ENCODE results near the gene FEZF1. TPM values are rescaled to one million over a fixed set of nuclear protein-coding genes. Genes with fewer than 3 reads are reported as not detected.

The FEZF1 gene
- polyA plus RNA-seq, 1 donor from 2014 or later, result 1.1 TPM

- TF ChIP-seq TAF1 (IDR thresholded peaks at IDR 0.05; ENCODE audit: low read depth), result no peak
- TF ChIP-seq POLR2AphosphoS5 (IDR thresholded peaks at IDR 0.05), result no peak
- TF ChIP-seq CTCF (IDR thresholded peaks at IDR 0.05; ENCODE audit: poor library complexity, severe bottlenecking), result no peak
- TF ChIP-seq EP300 (conservative IDR thresholded peaks at IDR 0.05; ENCODE audit: poor library complexity, severe bottlenecking), result no peak
- no peak for TF ChIP-seq RAD21 (conservative IDR thresholded peaks at IDR 0.05)
- no peak for TF ChIP-seq EZH2 (IDR thresholded peaks at IDR 0.05; ENCODE audit: borderline replicate concordance, insufficient read depth, low read length, poor library complexity, severe bottlenecking)
- no peak for TF ChIP-seq REST (IDR thresholded peaks at IDR 0.05; ENCODE audit: borderline replicate concordance)
- TF ChIP-seq SMC3 (conservative IDR thresholded peaks at IDR 0.05; ENCODE audit: poor library complexity), result no peak
- TF ChIP-seq MXI1 (conservative IDR thresholded peaks at IDR 0.05; ENCODE audit: poor library complexity, severe bottlenecking), result no peak
- Histone ChIP-seq H4K20me1 (ENCODE audit: insufficient read depth) (no peaks in the 10 kb centered on the region), H3K4me2 (ENCODE audit: low read length) (no peak overlapping the region), H3K79me2 (replicated peaks; ENCODE audit: insufficient read depth, low read length) (no peaks in the 10 kb centered on the region), H3K36me3 (ENCODE audit: insufficient read depth, low read length) (no peaks in the 10 kb centered on the region), H3K9me3 (ENCODE audit: low read length) (no peaks in the 10 kb centered on the region), H3K27ac (ENCODE audit: low read length) (no peak overlapping the region), H3K27me3 (ENCODE audit: insufficient read depth, low read depth, low read length) (no peaks in the 10 kb centered on the region), H3K9ac (ENCODE audit: low read length) (no peak overlapping the region), H3K9me2 (ENCODE audit: insufficient read depth, low read length) (no peaks in the 10 kb centered on the region), H3F3A (ENCODE audit: insufficient read depth, low read length, poor library complexity, severe bottlenecking) (no peaks in the 10 kb centered on the region), H2AFZ (ENCODE audit: low read depth, low read length) (no peak overlapping the region), H3K4me3 (ENCODE audit: low read length) (no peak overlapping the region)
Observed at GRCh38 chr7:122339145-122339904, 34.8 kb upstream of the FEZF1 start.

- Histone ChIP-seq H3K4me3 (ENCODE audit: low read length) (no peak overlapping the region), H3K9ac (ENCODE audit: low read length) (no peak overlapping the region), H3K4me2 (ENCODE audit: low read length) (no peak overlapping the region), H4K20me1 (ENCODE audit: insufficient read depth) (no peaks in the 10 kb centered on the region), H3F3A (ENCODE audit: insufficient read depth, low read length, poor library complexity, severe bottlenecking) (no peaks in the 10 kb centered on the region), H3K79me2 (replicated peaks; ENCODE audit: insufficient read depth, low read length) (no peaks in the 10 kb centered on the region), H3K36me3 (ENCODE audit: insufficient read depth, low read length) (no peaks in the 10 kb centered on the region), H3K9me3 (ENCODE audit: low read length) (no peaks in the 10 kb centered on the region), H3K9me2 (ENCODE audit: insufficient read depth, low read length) (no peaks in the 10 kb centered on the region), H2AFZ (ENCODE audit: low read depth, low read length) (no peak overlapping the region), H3K27me3 (ENCODE audit: insufficient read depth, low read depth, low read length) (no peaks in the 10 kb centered on the region), H3K27ac (ENCODE audit: low read length) (no peak overlapping the region)
- no peak for TF ChIP-seq POLR2AphosphoS5 (IDR thresholded peaks at IDR 0.05)
- TF ChIP-seq CTCF (IDR thresholded peaks at IDR 0.05; ENCODE audit: poor library complexity, severe bottlenecking), result no peak
- TF ChIP-seq SMC3 (conservative IDR thresholded peaks at IDR 0.05; ENCODE audit: poor library complexity), result no peak
- TF ChIP-seq REST (IDR thresholded peaks at IDR 0.05; ENCODE audit: borderline replicate concordance), result no peak
- no peak for TF ChIP-seq MXI1 (conservative IDR thresholded peaks at IDR 0.05; ENCODE audit: poor library complexity, severe bottlenecking)
- TF ChIP-seq TAF1 (IDR thresholded peaks at IDR 0.05; ENCODE audit: low read depth), result no peak
- no peak for TF ChIP-seq RAD21 (conservative IDR thresholded peaks at IDR 0.05)
Observed at GRCh38 chr7:122337011-122337410, 32.5 kb upstream of the FEZF1 start.
